ENCODE results near the gene NTN3.

Gene NTN3

GRCh38 chr16:2513405-2514332 is 42.6 kb downstream of the NTN3 start, which contains the start of gene ATP6V0C:
Gene ATP6V0C (plus strand): TSS chr16:2513952. CDS start chr16:2514104, 152 bp downstream.
- peak; percentile 83 to 86 for DNase-seq (ENCODE audit: low read depth in 1 of 2, low spot score in 1 of 2)

GRCh38 chr16:2514333-2515179 is 43.5 kb downstream of the NTN3 start:
- DNase-seq (ENCODE audit: low read depth in 1 of 2, low spot score in 1 of 2): no peak

DNA sequence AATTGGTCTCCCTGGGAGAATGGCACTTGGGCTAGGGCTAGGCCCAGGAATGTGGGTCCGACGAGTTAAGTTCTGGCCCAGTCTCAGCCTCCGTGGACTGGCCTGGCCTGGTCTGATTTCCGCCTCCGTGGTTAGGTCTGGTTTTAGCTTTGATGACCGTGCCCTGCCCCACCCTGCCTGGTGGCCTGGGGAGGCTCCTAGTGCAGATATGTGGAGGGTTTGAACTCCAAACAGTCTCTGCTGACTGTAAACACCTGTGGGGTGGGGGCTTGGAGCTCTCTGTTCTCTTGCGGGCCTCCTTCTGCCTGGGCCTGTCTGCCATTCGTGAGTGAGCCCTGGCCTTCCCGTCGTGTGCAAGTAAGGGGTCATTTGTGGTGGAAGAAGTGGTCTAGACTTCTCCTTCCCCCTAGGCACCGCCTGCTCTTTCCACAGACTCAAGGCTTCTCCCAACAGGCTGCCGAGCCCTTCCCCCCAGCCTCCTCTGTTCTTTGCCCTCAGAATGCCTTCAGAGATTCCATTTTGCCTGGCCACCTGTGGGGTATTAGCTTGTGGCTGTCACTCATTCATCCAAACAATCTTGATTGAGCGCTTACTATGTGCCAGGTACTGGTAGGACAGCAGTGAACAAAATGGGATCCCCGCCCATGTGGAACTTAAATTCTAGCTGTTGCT is 44.2 kb downstream of the NTN3 start:
- DNase-seq (ENCODE audit: low read depth in 1 of 2, low spot score in 1 of 2): no peak

GRCh38 chr16:2516391-2517240 is 45.5 kb downstream of the NTN3 start:
- no peak for DNase-seq (ENCODE audit: low read depth in 1 of 2, low spot score in 1 of 2)

DNA sequence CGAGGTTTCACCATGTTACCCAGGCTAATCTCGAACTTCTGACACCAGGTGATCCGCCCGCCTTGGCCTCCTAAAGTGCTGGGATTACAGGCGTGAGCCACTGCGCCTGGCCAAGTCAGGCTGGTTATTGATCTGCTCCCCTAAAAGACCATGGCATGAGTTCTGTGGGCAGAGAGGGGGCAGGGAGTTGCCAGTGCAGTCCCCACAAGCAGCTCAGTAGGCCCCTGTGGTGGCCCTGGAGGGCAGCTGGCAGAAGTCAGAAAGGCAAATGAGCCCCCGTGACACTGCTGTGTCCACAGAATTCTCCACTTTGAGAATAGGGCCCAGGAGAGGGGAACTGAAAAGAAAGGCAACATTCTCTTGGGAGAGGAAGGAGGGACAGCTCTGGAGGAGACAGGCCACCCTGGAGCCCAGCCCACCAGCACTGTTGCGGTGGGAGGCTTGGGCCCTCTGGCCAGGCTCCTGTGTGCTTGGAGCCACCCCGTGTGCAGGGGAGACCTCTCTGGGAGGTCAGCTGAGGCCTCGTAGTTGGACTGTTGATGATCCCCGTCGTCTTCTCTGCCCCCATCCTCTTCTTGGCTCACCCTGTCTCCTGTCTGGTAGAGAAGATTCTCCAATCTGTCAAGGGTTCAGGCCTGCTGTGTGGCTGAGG is 47.0 kb downstream of the NTN3 start:
- DNase-seq (ENCODE audit: low read depth in 1 of 2, low spot score in 1 of 2): no peak

GRCh38 chr16:2518823-2519710 is 48.0 kb downstream of the NTN3 start:
- DNase-seq (ENCODE audit: low read depth in 1 of 2, low spot score in 1 of 2): no peak

GRCh38 chr16:2519711-2520080 is 48.6 kb downstream of the NTN3 start:
- DNase-seq (ENCODE audit: low read depth in 1 of 2, low spot score in 1 of 2): no peak

GRCh38 chr16:2520097-2520783 is 49.1 kb downstream of the NTN3 start, which contains the start of gene AMDHD2:
Gene AMDHD2 (plus strand): TSS chr16:2520371. CDS start chr16:2520459, 88 bp downstream.
- peak; percentile 69 to 79 for DNase-seq (ENCODE audit: low read depth in 1 of 2, low spot score in 1 of 2)

DNA sequence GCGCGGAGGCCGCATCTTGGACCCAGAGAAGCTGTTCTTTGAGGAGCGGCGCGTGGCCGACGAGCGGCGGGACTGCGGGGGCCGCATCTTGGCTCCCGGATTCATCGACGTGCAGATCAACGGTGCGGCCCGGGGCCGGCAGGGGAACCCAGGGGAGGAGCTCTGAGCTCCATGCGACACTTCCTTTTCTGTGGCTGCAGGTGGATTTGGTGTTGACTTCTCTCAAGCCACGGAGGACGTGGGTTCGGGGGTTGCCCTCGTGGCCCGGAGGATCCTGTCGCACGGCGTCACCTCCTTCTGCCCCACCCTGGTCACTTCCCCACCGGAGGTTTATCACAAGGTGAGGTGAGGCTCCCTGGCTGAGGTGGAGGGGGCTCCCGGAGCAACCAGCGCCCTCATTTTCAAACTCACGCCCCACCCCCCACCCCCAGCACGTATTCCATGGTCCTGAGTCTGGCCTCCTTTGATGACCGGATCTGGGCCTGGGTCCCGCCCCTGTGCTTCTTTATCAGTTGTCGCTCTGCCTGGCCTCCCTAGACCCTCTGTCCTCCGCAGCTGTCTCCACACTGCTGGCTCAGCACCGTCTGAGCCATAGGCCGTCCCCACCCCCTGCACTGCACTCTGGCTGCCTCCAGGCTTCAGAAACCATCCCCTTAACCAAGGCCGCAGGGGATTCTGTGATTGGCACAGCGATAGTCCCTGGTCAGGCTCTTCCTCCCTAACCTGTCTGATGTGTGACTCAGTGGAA is 49.9 kb downstream of the NTN3 start:
- no peak for DNase-seq (ENCODE audit: low read depth in 1 of 2, low spot score in 1 of 2)

All from activated CD4-positive, alpha-beta T cell treated with anti-CD3 and anti-CD28 coated beads, Interleukin-2, amount 50 U/mL, for 24 hours (primary cell).